GM19238 (cell line): ENCODE data around the gene RPL27.

Experiments
- DNase-seq: peaks from one replicate; pipeline ENCODE4 v3.0.0; 2011; ENCODE audit warnings: low spot score; ENCODE audit not compliant: insufficient read length

RPL27 gene

GRCh38 chr17:43020789-43021740 lies 22.8 kb downstream of the RPL27 start:
- no peak for DNase-seq

- peak; percentile 77 for DNase-seq
These were observed 23.7 kb downstream of the RPL27 start, which contains the start of gene VAT1 for GRCh38 chr17:43021741-43022512. VAT1 (minus strand) TSS chr17:43022385; CDS start chr17:43022322, 63 bp downstream.

- peak; percentile 92 for DNase-seq
These were observed 26.4 kb downstream of the RPL27 start, which contains the start of gene RND2 for GRCh38 chr17:43024407-43025289. RND2 (plus strand) TSS chr17:43025231; CDS start chr17:43025348, 117 bp downstream.

- DNase-seq = no peak
These were observed 27.1 kb downstream of the RPL27 start for GRCh38 chr17:43025290-43025657.

- DNase-seq = no peak
These were observed 27.7 kb downstream of the RPL27 start for GRCh38 chr17:43025766-43026537.

GRCh38 chr17:43026595-43026994 lies 28.4 kb downstream of the RPL27 start:
- no peak for DNase-seq

GRCh38 chr17:43027091-43028032 lies 29.1 kb downstream of the RPL27 start:
- no peak for DNase-seq

- DNase-seq = no peak
These were observed 30.1 kb downstream of the RPL27 start for GRCh38 chr17:43028221-43028861.

- no peak for DNase-seq
These were observed 32.0 kb downstream of the RPL27 start for GRCh38 chr17:43030137-43030767.

- no peak for DNase-seq
These were observed 33.4 kb downstream of the RPL27 start for GRCh38 chr17:43031666-43032065.

GRCh38 chr17:43033948-43034881 lies 36.0 kb downstream of the RPL27 start:
- DNase-seq = no peak

GRCh38 chr17:43034894-43035293 lies 36.7 kb downstream of the RPL27 start:
- DNase-seq = no peak

GRCh38 chr17:43039646-43040045 lies 41.4 kb downstream of the RPL27 start:
- no peak for DNase-seq

GRCh38 chr17:43040655-43041054 lies 42.4 kb downstream of the RPL27 start:
- no peak for DNase-seq

GRCh38 chr17:43042025-43042628 lies 43.9 kb downstream of the RPL27 start:
- DNase-seq = no peak

- no peak for DNase-seq
These were observed 45.1 kb downstream of the RPL27 start for GRCh38 chr17:43043307-43043706.

GRCh38 chr17:43044024-43044423 lies 45.8 kb downstream of the RPL27 start:
- DNase-seq = no peak
